IPS-15b (cell line): ENCODE results near the gene SYCP2.
A peak's percentile ranks its signal among the peaks of the same experiment; 100 is the strongest.

Experiments
- H3K27me3 ChIP-seq: one replicate; pipeline ENCODE4 v1.6.1; 2013; ENCODE audit warnings: low read length; ENCODE audit not compliant: control insufficient read depth, insufficient read depth
- H3K36me3 ChIP-seq: one replicate; pipeline ENCODE4 v1.6.1; 2013; ENCODE audit warnings: low read length; ENCODE audit not compliant: control insufficient read depth, insufficient read depth
- H3K4me1 ChIP-seq: one replicate; pipeline ENCODE4 v1.6.1; 2013; ENCODE audit warnings: mild to moderate bottlenecking, low read length; ENCODE audit not compliant: control insufficient read depth, insufficient read depth
- H3K4me3 ChIP-seq: one replicate; pipeline ENCODE4 v1.5.1; 2013; ENCODE audit warnings: low read depth, low read length
- H3K9ac ChIP-seq: one replicate; pipeline ENCODE4 v1.6.1; 2013; ENCODE audit warnings: low read depth, mild to moderate bottlenecking, low read length
- H3K9me3 ChIP-seq: one replicate; pipeline ENCODE4 v1.6.1; 2013; ENCODE audit warnings: mild to moderate bottlenecking, low read length; ENCODE audit not compliant: control insufficient read depth, insufficient read depth

Gene SYCP2

GRCh38 chr20:59940129-59940955 lies 6.9 kb upstream of the SYCP2 start, which contains the start of the genes FAM217B and PPP1R3D:
Gene FAM217B (plus strand): TSS chr20:59940389. CDS start chr20:59943944, 3,555 bp downstream.
Gene PPP1R3D (minus strand): TSS chr20:59940305. CDS start chr20:59939931, 374 bp downstream.
- Histone ChIP-seq H3K9ac (peak within 1 kb of the TSS; percentile 95), H3K36me3 (peaks cover 4% of the 10 kb centered on the region), H3K9me3 (peaks cover 4% of the 10 kb centered on the region), H3K4me1 (no peaks in the 10 kb centered on the region), H3K4me3 (peak within 1 kb of the TSS; percentile 98), H3K27me3 (peaks cover 35% of the 10 kb centered on the region)

GRCh38 chr20:59939879-59940128 lies 6.4 kb upstream of the SYCP2 start:
- H3K4me1 ChIP-seq, result no peaks in the 10 kb centered on the region
- H3K9me3 ChIP-seq, result peaks cover 4% of the 10 kb centered on the region
- H3K9ac ChIP-seq, result peak overlapping the region; percentile 41
- peaks cover 4% of the 10 kb centered on the region for H3K36me3 ChIP-seq
- H3K4me3 ChIP-seq, result peak overlapping the region; percentile 98
- peaks cover 41% of the 10 kb centered on the region for H3K27me3 ChIP-seq

- peaks cover 4% of the 10 kb centered on the region for H3K9me3 ChIP-seq
- peaks cover 46% of the 10 kb centered on the region for H3K27me3 ChIP-seq
- peak overlapping the region; percentile 98 for H3K4me3 ChIP-seq
- H3K36me3 ChIP-seq, result peaks cover 4% of the 10 kb centered on the region
- H3K9ac ChIP-seq, result peak overlapping the region; percentile 41
- no peaks in the 10 kb centered on the region for H3K4me1 ChIP-seq
Measured at GRCh38 chr20:59939052-59939878, 5.8 kb upstream of the SYCP2 start.

- peaks cover 4% of the 10 kb centered on the region for H3K36me3 ChIP-seq
- H3K9ac ChIP-seq, result no peak overlapping the region
- H3K4me1 ChIP-seq, result no peaks in the 10 kb centered on the region
- H3K9me3 ChIP-seq, result peaks cover 4% of the 10 kb centered on the region
- H3K27me3 ChIP-seq, result peaks cover 48% of the 10 kb centered on the region
- no peak overlapping the region for H3K4me3 ChIP-seq
Measured at GRCh38 chr20:59938696-59939051, 5.2 kb upstream of the SYCP2 start.

DNA sequence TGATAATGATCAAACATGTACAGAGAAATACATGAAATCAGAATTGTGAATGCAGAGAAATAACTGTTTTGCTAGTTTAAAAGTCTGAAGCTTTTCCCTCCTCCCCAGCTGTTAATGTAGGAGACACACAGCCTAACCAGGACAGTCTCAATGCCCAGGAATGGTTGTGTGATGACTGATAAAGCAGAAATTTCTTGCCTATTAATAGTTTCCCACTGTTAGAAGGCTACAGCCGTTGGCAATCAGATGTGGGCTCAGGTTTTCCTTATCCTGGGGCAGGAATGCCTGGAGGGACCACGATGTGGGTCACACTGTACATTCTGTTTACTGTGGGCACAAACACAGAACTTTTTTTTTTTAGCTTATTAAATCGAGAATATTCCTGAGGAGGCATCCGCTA lies 4.8 kb upstream of the SYCP2 start:
- peaks cover 4% of the 10 kb centered on the region for H3K9me3 ChIP-seq
- H3K9ac ChIP-seq, result no peak overlapping the region
- peaks cover 48% of the 10 kb centered on the region for H3K27me3 ChIP-seq
- no peaks in the 10 kb centered on the region for H3K4me1 ChIP-seq
- H3K36me3 ChIP-seq, result peaks cover 4% of the 10 kb centered on the region
- H3K4me3 ChIP-seq, result no peak overlapping the region

- peaks cover 4% of the 10 kb centered on the region for H3K9me3 ChIP-seq
- H3K4me3 ChIP-seq, result no peak overlapping the region
- peaks cover 4% of the 10 kb centered on the region for H3K36me3 ChIP-seq
- no peaks in the 10 kb centered on the region for H3K4me1 ChIP-seq
- no peak overlapping the region for H3K9ac ChIP-seq
- peaks cover 48% of the 10 kb centered on the region for H3K27me3 ChIP-seq
Measured at GRCh38 chr20:59937150-59937549, 3.7 kb upstream of the SYCP2 start.

GRCh38 chr20:59936409-59936808 lies 3.0 kb upstream of the SYCP2 start:
- Histone ChIP-seq H3K4me3 (no peak overlapping the region), H3K27me3 (peaks cover 51% of the 10 kb centered on the region), H3K4me1 (no peaks in the 10 kb centered on the region), H3K9me3 (peaks cover 4% of the 10 kb centered on the region), H3K9ac (no peak overlapping the region), H3K36me3 (peaks cover 4% of the 10 kb centered on the region)

GRCh38 chr20:59935457-59936185 lies 2.2 kb upstream of the SYCP2 start:
- H3K27me3 ChIP-seq, result peaks cover 51% of the 10 kb centered on the region
- H3K4me3 ChIP-seq, result no peak overlapping the region
- peaks cover 4% of the 10 kb centered on the region for H3K36me3 ChIP-seq
- no peaks in the 10 kb centered on the region for H3K4me1 ChIP-seq
- H3K9me3 ChIP-seq, result peaks cover 4% of the 10 kb centered on the region
- no peak overlapping the region for H3K9ac ChIP-seq

DNA sequence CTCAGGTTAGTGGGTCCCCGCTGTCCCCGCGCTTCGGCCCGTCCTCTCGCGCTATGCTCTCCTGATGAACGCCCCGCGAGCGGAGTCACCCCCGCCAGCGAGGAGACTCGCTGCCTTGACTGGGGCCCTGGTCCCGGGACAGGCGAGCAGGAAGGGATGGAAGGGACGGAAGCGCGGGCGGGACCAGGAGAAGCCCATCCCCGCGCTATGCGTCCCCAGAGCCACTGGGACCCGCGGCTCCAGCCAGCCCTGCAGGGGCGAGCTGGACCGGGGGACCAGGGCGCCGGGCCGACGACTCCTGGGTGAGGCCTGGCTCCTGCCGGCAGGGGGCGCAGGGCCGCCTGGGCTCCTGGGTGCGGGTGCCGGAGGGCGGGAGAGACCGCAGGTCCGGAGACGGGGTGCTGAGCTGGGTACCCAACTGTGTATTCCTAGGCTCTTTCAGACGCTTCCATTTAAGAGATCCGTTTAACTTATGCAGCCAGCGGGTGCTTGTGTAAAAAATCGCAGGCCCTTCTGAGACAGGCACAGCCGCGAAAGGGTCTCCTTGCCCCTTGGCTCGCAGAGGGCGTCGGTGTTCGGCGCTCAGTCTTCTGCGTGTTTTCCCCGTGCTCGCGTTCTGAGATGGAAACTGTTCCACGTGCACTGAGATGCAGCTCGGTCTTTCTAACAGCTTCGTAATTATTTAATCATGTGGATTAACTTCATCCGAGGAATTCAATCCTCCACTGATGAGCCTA lies 580 bp upstream of the SYCP2 start:
- Histone ChIP-seq H3K27me3 (peaks cover 47% of the 10 kb centered on the region), H3K4me3 (peak overlapping the region; percentile 46), H3K9me3 (peaks cover 3% of the 10 kb centered on the region), H3K36me3 (peaks cover 3% of the 10 kb centered on the region), H3K4me1 (no peaks in the 10 kb centered on the region), H3K9ac (no peak overlapping the region)

- H3K36me3 ChIP-seq, result no peaks in the 10 kb centered on the region
- H3K9me3 ChIP-seq, result no peaks in the 10 kb centered on the region
- H3K4me3 ChIP-seq, result no peak overlapping the region
- peaks cover 34% of the 10 kb centered on the region for H3K27me3 ChIP-seq
- no peak overlapping the region for H3K9ac ChIP-seq
- no peaks in the 10 kb centered on the region for H3K4me1 ChIP-seq
Measured at GRCh38 chr20:59932616-59933295, 681 bp downstream of the SYCP2 start.
